DMS53 (cell line): ENCODE data around the gene PKP4.

ENCODE experiments used
- DNase-seq: peaks from one replicate; lab custom pipeline; 2025; lab: John Stamatoyannopoulos, UW

Gene PKP4

GRCh38 chr2:158651358-158652057 lies 194.8 kb downstream of the PKP4 start:
- DNase-seq: no peak

- no peak for DNase-seq
Measured at GRCh38 chr2:158655628-158656027, 198.9 kb downstream of the PKP4 start.

DNA sequence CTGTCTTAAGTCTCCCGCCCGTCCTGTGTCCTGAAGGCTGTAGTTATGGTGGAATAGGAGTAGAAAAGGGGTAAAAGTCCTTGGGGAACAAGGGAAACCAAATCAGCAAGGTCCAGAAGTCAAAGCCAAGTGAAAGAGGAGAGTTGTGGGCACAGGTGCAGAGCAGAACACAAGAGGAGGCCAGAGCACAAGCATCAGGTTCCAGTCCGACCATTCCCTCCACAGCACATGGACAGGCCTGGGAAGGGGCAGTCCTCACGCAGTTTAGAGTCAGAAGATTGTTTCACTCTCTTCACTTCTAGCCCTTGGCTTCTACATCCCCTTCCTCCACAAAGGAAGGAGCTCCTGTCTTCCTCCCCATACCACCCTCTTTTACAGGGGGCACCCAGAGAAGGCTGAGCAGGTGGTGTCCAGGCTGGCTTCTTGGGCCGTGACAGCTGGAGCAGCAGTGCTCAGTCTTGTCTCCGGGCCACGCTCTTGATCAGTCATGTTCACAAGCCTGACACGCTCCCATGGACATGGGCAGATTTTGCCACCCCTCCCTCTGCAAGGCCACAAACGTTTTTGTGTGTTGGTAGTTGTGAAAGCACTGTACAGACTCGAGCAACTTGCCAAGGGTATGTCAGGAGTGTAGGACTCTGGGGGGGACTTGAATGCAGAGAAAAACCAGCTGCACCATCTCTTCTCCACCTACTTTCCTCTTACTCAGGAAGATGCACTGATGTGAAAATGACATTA lies 199.9 kb downstream of the PKP4 start:
- no peak for DNase-seq

- DNase-seq: no peak
Measured at GRCh38 chr2:158658396-158658795, 201.6 kb downstream of the PKP4 start.

DNA sequence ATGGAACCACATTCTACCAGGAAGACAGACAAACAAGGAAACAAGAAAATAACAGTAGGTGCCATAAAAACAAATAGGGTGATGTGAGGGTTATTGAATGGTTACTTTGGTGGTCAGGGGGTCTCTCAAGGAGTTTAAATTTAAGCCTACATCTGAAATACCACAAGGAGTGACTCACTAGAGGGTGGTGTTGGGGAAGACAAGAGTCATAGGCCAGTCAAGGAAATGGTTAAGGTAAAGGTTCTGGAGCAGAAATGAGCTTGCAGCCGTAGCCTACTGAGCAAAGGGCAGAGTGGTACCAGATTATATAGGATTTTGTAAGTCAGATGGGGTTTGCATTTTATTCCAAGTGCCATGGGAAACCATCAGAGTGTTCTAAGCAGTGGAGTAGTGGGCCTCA lies 202.7 kb downstream of the PKP4 start:
- no peak for DNase-seq

GRCh38 chr2:158661231-158661630 lies 204.5 kb downstream of the PKP4 start:
- no peak for DNase-seq

GRCh38 chr2:158662421-158662820 lies 205.7 kb downstream of the PKP4 start:
- no peak for DNase-seq

DNA sequence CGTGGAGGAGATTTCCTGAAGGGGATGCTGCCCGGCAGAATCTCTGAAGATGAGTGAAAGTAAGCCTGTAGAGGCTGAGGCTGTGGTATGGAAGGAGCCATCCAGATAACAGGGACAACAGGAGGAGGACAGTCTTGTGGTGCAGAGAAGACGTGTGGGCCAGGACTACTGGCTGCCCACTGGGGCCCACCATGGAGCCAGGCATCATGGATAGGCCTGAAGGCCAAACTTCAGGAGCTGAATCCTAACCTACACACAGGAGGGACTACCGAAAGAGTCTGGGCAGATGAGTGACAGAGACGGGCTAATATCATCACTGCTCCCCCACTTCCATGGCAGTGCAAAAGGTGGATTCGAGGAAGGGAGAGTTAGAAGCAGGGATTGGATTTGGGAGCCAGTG lies 207.0 kb downstream of the PKP4 start:
- no peak for DNase-seq

- no peak for DNase-seq
Measured at GRCh38 chr2:158664987-158665386, 208.2 kb downstream of the PKP4 start.

- DNase-seq: no peak
Measured at GRCh38 chr2:158665536-158666302, 209.0 kb downstream of the PKP4 start.

- DNase-seq: no peak
Measured at GRCh38 chr2:158666969-158667368, 210.2 kb downstream of the PKP4 start.

GRCh38 chr2:158667586-158667985 lies 210.8 kb downstream of the PKP4 start:
- no peak for DNase-seq

DNA sequence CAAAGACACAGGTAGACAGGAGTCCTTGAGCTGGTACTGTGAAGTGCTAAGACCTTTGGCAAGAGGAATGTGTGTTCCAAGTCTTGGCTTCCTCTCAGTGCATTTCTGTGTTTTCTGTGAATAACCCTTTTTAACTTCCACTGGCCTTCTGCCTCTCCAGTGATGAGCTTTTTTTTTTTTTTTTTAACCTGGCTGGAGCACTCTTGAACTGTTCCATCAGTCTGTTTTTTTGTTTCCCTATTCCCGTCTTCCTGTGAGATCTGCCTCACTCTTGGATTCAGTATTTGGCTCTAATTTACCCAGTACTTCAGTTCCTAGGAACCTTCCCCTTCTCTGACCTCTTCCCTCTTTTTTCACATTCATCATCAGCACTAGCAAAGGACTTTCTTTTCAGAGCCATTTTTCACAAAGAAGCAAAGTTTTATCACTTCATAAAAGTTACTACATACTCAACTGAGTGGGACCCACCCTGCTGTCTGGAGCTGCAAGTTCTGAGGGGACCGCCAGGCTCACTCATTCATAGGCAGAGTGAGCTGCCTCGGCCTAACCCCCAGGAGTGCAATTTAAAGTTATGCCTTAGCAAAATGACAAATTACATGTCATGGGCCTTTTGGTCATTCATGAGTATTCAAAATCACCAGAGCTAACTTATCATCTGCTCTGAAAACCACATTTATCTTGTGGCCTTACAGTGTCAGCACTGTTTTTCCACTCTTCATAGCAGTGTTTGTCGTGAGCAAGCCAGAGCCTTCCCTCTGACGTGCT lies 211.4 kb downstream of the PKP4 start:
- DNase-seq: no peak

DNA sequence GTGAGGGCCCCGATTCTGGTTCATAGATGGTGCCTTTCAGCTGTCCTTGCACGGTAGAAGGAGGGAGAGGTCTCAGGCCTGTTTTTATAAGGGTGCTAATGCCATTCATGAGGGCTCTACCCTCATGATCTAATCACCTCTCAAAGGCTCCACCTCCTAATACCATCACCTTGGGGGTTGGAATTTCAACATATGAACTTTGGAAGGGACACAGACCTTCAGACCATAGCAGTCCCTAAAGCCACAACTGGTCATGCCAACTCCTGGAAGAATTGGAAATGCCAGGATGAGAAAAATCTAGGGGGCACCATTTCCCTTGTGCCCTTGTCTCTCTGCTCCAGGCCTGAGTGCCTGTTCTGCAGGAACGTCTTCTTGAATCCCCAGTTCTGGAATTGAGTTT lies 213.5 kb downstream of the PKP4 start:
- DNase-seq: no peak

GRCh38 chr2:158671360-158672245 lies 214.9 kb downstream of the PKP4 start:
- DNase-seq: no peak

GRCh38 chr2:158676295-158676694 lies 219.5 kb downstream of the PKP4 start:
- no peak for DNase-seq

DNA sequence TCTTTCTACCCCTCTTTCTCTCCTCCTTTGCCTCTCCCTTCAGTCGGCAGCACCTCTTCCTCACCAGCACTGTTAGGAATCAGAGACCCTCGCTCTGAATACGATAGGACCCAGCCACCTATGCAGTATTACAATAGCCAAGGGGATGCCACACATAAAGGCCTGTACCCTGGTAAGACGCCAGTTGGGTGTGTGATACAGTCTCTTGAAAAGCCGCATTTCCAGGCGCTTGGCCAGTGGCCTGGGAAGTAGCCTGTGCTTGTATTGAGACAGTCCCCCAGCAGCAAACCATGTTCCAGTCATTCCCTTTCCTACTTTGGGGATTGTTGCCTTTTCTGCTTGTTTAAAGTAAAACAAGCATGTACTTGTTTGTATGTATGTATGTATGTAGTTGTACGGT lies 219.9 kb downstream of the PKP4 start:
- no peak for DNase-seq

DNA sequence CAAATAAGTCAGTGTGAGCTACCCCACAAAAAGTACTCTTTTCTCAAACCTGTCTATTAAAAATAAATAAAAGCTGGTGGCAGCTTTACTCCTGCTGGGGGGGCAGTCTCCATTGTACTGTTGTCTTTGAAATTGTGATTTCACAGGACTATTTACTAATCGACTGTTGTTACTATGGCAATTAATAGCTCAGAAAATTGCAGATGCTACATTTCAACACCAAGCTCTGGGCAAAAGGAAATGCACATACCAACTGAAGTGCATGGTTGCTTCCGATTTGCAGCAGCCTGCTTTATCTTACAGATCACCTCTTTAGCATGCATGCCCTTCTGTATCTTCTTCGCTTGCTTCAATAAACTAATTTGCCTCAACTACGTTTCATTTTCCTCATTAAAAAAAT lies 220.8 kb downstream of the PKP4 start:
- no peak for DNase-seq

DNA sequence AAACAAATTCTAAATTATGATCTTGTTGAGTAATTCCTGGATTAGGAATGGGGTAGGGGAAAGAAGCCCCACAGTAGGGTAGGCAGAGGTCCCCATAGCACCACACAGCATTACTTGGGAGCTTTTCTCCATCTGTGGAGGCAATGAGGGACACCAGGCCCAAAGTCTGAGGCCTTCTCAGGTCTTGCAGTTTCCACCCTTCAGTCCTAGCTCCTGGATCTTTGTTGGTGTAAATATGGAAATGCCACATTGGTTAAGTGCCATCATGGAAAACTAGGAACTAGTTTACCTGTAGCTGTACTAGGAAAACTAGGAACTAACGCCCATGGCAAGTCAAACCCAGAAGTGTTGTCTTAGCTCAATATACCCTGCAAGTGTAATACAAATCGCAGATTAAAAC lies 225.1 kb downstream of the PKP4 start:
- no peak for DNase-seq

DNA sequence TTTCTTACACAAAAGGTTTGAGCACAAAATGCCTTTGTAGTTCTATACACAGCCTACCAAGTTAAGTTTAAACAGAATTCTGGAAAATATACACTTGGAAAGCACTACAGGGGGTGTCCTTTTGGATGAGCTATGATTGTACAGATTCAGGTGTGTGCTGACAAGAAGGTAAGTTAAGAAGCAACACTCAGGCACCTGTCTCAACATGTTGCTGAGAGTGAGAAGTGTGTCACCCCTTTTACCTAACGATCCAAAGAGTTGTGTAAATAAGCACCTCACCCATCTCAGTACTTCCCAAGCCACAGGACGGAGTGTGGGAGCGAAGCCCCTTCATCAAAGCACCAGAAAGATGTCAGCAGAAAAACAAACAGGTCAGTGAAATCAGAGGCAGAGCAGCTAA lies 228.9 kb downstream of the PKP4 start:
- no peak for DNase-seq

DNA sequence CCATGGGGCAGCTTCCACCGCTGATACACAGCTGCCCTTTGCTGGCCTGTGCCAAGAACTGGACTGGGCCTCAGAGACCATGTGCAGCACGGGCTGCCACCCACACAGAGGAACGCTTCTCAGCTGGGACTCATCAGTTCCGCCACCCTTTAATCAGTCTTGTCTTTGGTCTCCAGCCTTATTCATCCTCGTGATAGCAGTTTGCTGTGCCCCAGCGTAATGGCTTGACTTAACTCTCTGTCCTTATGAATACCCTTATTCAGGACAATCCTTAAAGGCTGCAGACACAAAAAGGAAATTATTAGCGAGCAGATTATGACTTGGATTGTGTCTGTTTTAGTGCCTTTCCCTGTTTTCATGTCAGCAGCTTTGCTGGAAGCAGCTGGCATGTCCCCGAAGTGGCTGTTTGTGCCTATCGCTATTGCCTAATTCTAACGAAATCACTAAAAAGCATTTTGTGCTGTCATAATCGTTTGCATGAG lies 229.5 kb downstream of the PKP4 start:
- DNase-seq: no peak
